ENCODE data around the gene NEMP1. TPM values are rescaled to one million over a fixed set of nuclear protein-coding genes. Genes with fewer than 3 reads are reported as not detected.
A peak's percentile ranks its signal among the peaks of the same experiment; 100 is the strongest.

NEMP1 gene
- total RNA-seq, 1 donor from 2014 or later, result 79.8 TPM

DNA sequence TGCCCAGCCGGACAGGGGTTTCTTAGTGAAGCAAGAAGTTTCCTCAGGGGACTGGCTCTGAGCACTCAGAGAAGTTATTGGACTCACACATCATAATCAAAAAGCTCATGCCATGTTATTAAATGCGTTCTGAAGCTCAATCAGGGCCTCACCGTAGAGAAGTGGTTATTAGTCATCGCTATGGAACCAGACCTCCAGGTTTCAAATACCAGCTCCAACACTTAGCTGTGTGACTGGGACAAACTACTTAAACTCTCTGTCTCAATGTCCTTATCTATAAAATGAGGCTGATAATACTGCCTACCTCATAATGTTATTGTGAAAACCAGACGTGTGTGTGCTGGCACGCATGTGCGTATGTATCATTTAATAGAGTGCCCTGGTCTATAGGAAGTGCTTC, 25.3 kb upstream of the NEMP1 start:
- H3K9me3 Mint-ChIP-seq, result no peaks in the 10 kb centered on the region
- no peak overlapping the region for H3K27ac Mint-ChIP-seq
- intact Hi-C loops (cut with micrococcal nuclease), result no loop called here
- no peaks in the 10 kb centered on the region for H3K27me3 Mint-ChIP-seq (ENCODE audit: low read depth)
- H3K4me1 Mint-ChIP-seq (ENCODE audit: low read depth), result peaks cover 19% of the 10 kb centered on the region
- H3K4me3 Mint-ChIP-seq (ENCODE audit: low read depth), result no peak overlapping the region
- no peak for DNase-seq (ENCODE audit: low spot score)
- H3K36me3 Mint-ChIP-seq (ENCODE audit: low read depth), result peaks cover 86% of the 10 kb centered on the region

DNA sequence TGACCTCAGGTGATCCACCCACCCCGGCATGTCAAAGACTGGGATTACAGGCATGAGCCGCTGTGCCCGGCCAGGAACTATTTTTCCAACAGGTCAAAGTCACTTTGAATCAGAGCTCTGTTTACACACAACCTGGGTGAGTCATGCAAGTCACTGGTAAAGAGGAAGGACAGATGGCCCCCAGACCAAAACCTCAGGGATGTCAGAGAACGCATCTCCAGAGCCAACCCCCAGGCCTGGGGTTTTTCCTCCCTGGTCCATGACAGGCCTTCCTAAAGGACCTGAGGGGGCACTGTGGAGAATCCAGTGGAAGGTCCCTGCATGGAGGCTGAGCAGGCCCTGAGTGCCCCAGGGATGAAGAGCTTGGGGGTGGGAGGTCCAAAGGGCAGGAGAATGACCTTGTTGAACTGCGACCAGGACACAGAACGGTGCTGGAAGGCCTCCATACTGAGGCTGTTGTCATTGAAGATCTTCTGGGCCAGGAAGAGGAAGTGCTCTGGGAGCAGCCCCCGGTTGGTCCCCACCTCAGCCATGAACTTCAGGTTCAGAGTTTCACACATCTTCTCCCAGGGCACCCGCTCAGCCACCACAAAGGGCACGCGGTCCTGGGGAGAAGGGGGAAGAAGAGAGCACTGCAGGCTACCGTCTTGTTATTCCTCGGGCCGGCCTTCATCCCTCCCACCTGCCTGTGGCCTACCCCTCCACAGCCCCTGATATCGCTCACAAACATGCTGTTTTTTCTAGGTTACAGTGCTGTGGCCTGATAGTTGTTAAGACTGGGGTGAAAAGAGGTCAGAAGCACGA, 23.5 kb upstream of the NEMP1 start:
- Mint-ChIP-seq H3K27me3 (ENCODE audit: low read depth) (no peaks in the 10 kb centered on the region), H3K9me3 (no peaks in the 10 kb centered on the region), H3K36me3 (ENCODE audit: low read depth) (peaks cover 87% of the 10 kb centered on the region), H3K4me3 (ENCODE audit: low read depth) (no peak overlapping the region), H3K4me1 (ENCODE audit: low read depth) (peaks cover 10% of the 10 kb centered on the region), H3K27ac (peak overlapping the region; percentile 46)
- no peak for DNase-seq (ENCODE audit: low spot score)
- intact Hi-C loops (cut with micrococcal nuclease), result no loop called here

DNA sequence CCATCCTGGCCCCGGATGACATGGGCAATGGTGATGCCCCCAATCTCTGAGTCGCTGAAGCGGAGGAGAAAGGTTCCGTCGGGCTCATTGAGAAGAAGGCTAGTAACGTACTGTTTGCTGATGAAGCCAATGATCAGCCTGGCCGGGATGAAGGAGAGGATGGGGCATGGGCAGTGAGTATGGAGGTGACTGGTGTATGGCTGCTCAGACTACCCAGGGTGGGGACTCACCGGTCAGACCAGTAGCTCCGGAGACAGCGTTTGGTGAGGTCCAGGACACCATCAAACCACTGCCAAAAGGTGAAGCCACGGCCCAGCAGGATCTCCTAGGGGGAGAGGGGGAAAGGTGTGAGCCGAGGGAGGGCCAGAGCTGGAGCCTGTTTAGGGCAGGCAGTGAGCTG, 21.2 kb upstream of the NEMP1 start:
- no peak overlapping the region for H3K4me3 Mint-ChIP-seq (ENCODE audit: low read depth)
- no peaks in the 10 kb centered on the region for H3K9me3 Mint-ChIP-seq
- intact Hi-C loops (cut with micrococcal nuclease), result no loop called here
- no peaks in the 10 kb centered on the region for H3K27me3 Mint-ChIP-seq (ENCODE audit: low read depth)
- no peak overlapping the region for H3K27ac Mint-ChIP-seq
- peaks cover 87% of the 10 kb centered on the region for H3K36me3 Mint-ChIP-seq (ENCODE audit: low read depth)
- peaks cover 17% of the 10 kb centered on the region for H3K4me1 Mint-ChIP-seq (ENCODE audit: low read depth)
- no peak for DNase-seq (ENCODE audit: low spot score)

DNA sequence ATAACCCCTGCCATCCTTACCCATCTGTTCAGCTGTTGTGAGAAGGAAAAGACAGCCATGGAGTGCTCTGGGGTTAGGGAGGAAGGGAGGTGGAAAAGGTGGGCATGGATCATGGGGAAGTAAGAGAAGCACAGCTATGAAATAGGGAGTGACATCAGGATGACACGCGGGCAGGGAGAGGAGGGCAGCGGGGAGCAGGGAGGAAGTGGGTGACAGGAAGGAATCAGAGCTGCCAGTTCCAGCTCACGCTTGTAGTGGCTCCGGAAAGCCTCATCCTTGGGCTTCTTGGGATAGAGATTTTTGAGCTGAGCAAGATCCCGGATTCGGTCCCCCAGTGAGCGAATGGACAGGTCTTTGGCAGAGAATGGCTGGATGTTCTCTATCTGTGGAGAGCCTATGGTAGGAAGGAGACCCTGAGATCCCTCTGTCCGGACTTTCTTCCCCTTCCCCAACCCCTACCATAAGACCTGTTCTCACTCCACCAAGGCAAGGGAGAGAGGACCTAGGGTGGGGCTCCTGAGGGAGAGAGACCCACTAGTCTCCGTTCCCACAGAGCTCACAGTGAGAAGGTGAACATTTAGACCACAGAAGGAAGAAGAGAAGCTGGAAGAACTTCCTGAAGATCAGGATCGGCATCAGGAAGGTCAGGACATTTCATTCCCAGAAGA, 20.6 kb upstream of the NEMP1 start:
- peaks cover 23% of the 10 kb centered on the region for H3K4me1 Mint-ChIP-seq (ENCODE audit: low read depth)
- no peaks in the 10 kb centered on the region for H3K9me3 Mint-ChIP-seq
- no peak for DNase-seq (ENCODE audit: low spot score)
- H3K27me3 Mint-ChIP-seq (ENCODE audit: low read depth), result no peaks in the 10 kb centered on the region
- peak overlapping the region; percentile 36 for H3K27ac Mint-ChIP-seq
- H3K36me3 Mint-ChIP-seq (ENCODE audit: low read depth), result peaks cover 87% of the 10 kb centered on the region
- intact Hi-C loops (cut with micrococcal nuclease), result no loop called here
- H3K4me3 Mint-ChIP-seq (ENCODE audit: low read depth), result no peak overlapping the region

DNA sequence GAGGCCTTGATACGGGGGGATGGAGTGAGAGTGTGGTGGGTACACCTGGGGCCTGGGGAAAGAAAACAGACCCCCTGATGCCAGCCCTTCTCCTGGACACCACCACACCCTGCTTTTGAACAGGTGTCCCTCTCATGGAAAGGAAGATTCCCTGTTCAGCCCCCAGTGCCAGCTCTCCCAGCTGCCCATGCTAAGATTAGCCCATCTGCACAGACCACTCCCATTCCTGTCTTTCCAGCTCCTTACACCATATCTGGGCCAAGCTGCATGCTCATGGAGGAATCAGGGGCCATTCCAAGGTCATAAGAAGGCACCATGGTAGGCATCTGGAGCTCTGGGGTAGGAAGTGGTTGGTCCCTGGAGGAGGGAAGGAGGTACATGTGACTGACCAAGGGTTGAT, 20.0 kb upstream of the NEMP1 start:
- H3K9me3 Mint-ChIP-seq, result no peaks in the 10 kb centered on the region
- H3K27me3 Mint-ChIP-seq (ENCODE audit: low read depth), result no peaks in the 10 kb centered on the region
- H3K4me3 Mint-ChIP-seq (ENCODE audit: low read depth), result no peak overlapping the region
- no peak overlapping the region for H3K27ac Mint-ChIP-seq
- no peak for DNase-seq (ENCODE audit: low spot score)
- peaks cover 25% of the 10 kb centered on the region for H3K4me1 Mint-ChIP-seq (ENCODE audit: low read depth)
- H3K36me3 Mint-ChIP-seq (ENCODE audit: low read depth), result peaks cover 86% of the 10 kb centered on the region
- intact Hi-C loops (cut with micrococcal nuclease), result no loop called here

DNA sequence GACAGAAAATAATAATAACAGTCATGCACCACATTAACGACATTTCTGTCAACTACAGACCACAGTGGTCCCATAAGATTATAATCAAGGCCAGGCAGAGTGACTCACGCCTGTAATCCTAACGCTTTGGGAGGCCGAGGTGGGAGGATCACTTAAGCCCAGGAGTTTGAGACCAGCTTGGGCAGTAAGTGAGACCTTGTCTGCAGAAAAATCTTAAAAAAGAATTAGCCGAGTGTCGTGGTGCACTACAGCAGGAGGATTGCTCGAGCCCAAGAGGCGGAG, 18.9 kb upstream of the NEMP1 start:
- Mint-ChIP-seq H3K27me3 (ENCODE audit: low read depth) (no peaks in the 10 kb centered on the region), H3K4me1 (ENCODE audit: low read depth) (peaks cover 34% of the 10 kb centered on the region), H3K4me3 (ENCODE audit: low read depth) (no peak overlapping the region), H3K36me3 (ENCODE audit: low read depth) (peaks cover 90% of the 10 kb centered on the region), H3K9me3 (no peaks in the 10 kb centered on the region), H3K27ac (no peak overlapping the region)
- DNase-seq (ENCODE audit: low spot score), result no peak
- intact Hi-C loops (cut with micrococcal nuclease), result no loop called here

DNA sequence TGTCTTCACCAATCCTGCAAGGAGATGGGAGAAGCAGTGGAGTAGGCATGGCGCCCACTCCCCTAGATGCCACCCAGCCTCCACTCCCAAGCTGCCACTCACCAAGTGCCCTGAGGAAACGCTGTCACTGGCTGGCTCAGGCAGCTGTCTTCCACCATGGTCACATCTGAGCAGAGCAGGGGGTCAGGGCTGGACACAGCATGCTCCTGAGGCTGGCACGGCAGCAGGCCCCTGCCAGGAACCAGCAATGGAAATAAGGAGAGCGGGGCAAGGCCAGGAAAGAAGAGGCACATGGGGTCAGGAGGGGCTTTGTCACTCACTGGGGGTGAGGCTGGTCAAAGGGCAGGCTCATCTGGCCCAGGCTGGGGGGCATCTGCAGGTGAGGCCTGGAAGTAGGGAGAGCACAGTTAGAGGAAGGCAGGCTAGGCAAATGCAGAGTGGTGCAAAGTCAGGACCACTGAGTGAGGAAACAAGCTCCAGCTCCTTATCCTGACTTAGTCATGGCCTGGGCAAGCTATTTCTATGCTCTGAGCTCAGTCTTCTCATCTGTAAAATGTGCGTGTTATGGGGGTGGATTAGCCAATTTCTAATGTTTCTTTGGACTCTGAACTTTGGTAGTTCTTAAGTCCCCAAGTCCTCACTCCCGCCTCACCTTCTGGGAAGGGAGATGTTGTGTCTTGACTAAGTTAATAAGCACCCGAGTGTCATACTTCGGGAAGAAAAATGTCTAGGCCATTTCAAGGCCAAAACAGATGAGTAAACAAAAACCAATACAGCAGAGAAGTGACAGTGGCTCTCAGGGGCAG, 18.4 kb upstream of the NEMP1 start:
- Mint-ChIP-seq H3K27me3 (ENCODE audit: low read depth) (no peaks in the 10 kb centered on the region), H3K27ac (peak overlapping the region; percentile 51), H3K4me1 (ENCODE audit: low read depth) (peaks cover 39% of the 10 kb centered on the region), H3K9me3 (no peaks in the 10 kb centered on the region), H3K4me3 (ENCODE audit: low read depth) (no peak overlapping the region), H3K36me3 (ENCODE audit: low read depth) (peaks cover 90% of the 10 kb centered on the region)
- intact Hi-C loops (cut with micrococcal nuclease), result no loop called here
- DNase-seq (ENCODE audit: low spot score), result no peak

DNA sequence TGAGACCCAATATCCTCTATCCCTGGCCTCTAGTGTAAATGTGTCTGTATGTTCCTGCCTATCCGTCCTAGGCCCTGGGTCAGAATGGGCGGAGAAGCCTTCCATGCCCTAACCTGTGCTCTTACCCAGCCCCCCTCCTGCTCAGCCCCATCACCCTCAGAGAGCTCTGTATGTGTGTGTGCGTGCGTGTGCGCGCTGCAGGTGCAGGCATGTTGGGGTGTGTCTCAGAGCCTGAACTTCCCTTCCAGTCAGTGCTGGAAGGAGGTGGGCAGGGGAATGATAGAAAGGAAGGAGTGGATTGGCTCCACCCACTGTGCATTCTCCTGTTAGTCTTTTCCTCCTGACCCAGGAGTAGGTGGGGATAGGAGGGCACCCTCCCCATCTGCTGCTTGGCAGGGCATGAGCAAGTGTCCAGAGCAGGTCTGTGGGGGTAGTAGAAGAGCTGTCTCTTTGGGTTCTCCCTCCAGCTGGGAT, 17.5 kb upstream of the NEMP1 start:
- Mint-ChIP-seq H3K4me3 (ENCODE audit: low read depth) (no peak overlapping the region), H3K36me3 (ENCODE audit: low read depth) (peaks cover 90% of the 10 kb centered on the region), H3K4me1 (ENCODE audit: low read depth) (peaks cover 45% of the 10 kb centered on the region), H3K27me3 (ENCODE audit: low read depth) (no peaks in the 10 kb centered on the region), H3K27ac (peak overlapping the region; percentile 40), H3K9me3 (no peaks in the 10 kb centered on the region)
- no peak for DNase-seq (ENCODE audit: low spot score)
- intact Hi-C loops (cut with micrococcal nuclease), result no loop called here

DNA sequence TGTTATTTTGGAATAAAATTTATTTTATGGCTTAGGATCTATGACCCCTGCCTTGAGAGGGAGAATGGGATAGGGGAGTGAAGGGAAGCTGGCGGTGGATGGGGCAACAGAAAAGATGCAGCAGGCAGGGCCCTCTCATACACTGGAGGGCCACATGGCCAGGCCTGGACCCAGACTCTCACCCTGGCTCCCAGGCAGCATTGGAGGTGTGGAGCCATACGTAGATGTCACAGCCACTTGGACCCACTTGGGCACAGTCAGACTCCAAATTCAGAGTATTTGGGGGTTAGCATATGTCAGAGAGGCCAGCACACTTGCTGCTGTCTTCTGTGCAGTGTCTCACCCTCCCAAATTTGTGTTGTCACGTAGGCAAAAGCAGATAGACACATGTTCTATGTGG, 16.8 kb upstream of the NEMP1 start:
- H3K9me3 Mint-ChIP-seq, result no peaks in the 10 kb centered on the region
- no peaks in the 10 kb centered on the region for H3K27me3 Mint-ChIP-seq (ENCODE audit: low read depth)
- peaks cover 52% of the 10 kb centered on the region for H3K4me1 Mint-ChIP-seq (ENCODE audit: low read depth)
- no peak for DNase-seq (ENCODE audit: low spot score)
- H3K36me3 Mint-ChIP-seq (ENCODE audit: low read depth), result peaks cover 96% of the 10 kb centered on the region
- intact Hi-C loops (cut with micrococcal nuclease), result no loop called here
- no peak overlapping the region for H3K4me3 Mint-ChIP-seq (ENCODE audit: low read depth)
- H3K27ac Mint-ChIP-seq, result peak overlapping the region; percentile 57

DNA sequence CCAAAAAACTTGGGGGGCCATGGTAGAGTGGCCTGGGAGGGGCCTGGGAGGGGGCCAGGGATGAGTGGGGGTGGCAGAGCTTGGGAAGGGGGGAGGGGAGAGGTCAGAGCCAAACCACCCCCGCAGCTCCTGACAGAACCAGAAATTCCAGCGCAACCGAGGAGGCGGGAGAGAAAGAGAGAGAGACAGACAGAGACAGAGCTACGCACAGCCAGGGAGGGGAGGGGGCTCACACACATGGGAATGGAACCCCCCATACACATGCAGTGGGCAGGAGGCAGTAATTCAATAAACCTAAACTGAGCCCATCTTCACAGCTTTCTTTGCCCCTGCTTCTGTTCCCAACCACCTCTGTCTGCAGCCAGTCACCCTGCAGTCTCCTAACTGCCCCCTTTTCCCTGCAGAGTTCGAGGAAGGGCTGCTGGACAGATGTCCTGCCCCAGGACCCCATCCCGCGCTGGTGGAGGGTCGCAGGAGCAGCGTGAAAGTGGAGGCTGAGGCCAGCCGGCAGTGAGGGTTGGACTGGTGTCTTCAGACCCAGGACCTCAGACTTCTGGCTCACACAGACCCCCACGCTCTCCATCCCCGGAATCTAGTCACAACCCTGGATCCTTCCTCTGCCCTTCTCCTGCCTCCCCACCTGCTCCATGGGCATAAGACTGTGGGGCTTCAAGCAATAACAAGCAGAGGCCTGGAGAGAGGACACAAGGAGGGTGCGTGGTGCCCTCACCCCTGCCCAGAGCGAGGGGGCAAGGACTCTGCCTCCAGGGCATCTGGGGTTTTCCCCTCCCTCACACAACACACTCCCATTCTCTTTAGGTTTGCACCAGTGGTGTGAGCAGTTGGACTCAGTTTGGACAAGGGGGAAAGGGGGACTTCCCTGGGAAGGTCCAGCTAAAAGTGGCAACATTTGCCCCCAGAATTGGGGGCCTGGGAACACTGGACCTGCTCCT, 15.9 kb upstream of the NEMP1 start:
- Mint-ChIP-seq H3K27ac (peak overlapping the region; percentile 89), H3K36me3 (ENCODE audit: low read depth) (peaks cover 95% of the 10 kb centered on the region), H3K9me3 (no peaks in the 10 kb centered on the region), H3K4me1 (ENCODE audit: low read depth) (peaks cover 56% of the 10 kb centered on the region), H3K27me3 (ENCODE audit: low read depth) (no peaks in the 10 kb centered on the region), H3K4me3 (ENCODE audit: low read depth) (peak overlapping the region; percentile 30)
- DNase-seq (ENCODE audit: low spot score), result no peak
- intact Hi-C loops (cut with micrococcal nuclease), result no loop called here

DNA sequence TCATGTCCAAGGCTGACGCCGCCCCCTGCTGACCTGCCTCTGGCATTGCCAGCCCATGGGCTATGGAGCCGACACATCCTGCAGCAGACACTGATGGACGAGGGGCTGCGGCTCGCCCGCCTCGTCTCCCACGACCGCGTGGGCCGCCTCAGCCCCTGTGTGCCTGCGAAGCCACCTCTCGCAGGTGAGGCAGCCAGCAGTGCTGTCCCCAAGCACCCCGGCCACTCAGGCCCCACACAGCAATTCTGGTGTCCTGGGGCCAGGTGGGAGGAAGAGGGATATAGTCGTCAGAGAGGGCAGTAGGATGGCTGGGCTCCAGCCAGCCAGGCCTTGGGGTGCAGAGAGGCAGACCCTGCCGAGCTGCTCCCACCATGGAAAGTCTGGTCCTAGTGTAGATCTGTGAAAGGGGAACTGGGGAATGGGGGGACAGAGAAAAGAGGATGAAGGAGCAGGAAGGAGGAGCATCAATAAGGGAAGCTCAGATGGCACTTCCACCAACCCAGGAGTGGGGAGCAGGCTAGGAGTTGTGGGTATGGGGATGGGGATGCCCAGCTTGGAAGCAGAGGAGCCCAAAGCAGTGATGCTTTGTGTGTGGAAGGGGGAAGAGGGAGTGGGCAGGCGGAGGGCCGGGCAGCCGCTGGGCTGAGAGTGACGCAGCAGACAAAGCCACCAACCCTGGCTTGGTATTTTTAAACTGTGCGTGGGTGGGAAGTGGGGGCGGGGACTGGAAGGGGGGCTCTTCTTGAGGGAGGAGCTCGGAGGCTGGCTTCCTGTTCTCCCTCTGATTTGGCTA, 15.0 kb upstream of the NEMP1 start:
- intact Hi-C loops (cut with micrococcal nuclease), result loop anchor here (1.0 kb wide), 1 partner anchor 24 kb away; no protein-coding TSS in a partner anchor
- Mint-ChIP-seq H3K9me3 (no peaks in the 10 kb centered on the region), H3K36me3 (ENCODE audit: low read depth) (peaks cover 90% of the 10 kb centered on the region), H3K27me3 (ENCODE audit: low read depth) (no peaks in the 10 kb centered on the region), H3K4me3 (ENCODE audit: low read depth) (peak overlapping the region; percentile 77), H3K27ac (peak overlapping the region; percentile 89), H3K4me1 (ENCODE audit: low read depth) (peaks cover 57% of the 10 kb centered on the region)
- peak; percentile 39 for DNase-seq (ENCODE audit: low spot score)
